Measurements from ENCODE around the gene TIAL1. TPM values are rescaled to one million over a fixed set of nuclear protein-coding genes. Genes with fewer than 3 reads are reported as not detected.

TIAL1 gene
- total and polyA plus RNA-seq, 2 of the 13 experiments (the other 11 are each of a cell fraction or from before 2014, with no cell fraction given) = 31.5 to 148 TPM

DNA sequence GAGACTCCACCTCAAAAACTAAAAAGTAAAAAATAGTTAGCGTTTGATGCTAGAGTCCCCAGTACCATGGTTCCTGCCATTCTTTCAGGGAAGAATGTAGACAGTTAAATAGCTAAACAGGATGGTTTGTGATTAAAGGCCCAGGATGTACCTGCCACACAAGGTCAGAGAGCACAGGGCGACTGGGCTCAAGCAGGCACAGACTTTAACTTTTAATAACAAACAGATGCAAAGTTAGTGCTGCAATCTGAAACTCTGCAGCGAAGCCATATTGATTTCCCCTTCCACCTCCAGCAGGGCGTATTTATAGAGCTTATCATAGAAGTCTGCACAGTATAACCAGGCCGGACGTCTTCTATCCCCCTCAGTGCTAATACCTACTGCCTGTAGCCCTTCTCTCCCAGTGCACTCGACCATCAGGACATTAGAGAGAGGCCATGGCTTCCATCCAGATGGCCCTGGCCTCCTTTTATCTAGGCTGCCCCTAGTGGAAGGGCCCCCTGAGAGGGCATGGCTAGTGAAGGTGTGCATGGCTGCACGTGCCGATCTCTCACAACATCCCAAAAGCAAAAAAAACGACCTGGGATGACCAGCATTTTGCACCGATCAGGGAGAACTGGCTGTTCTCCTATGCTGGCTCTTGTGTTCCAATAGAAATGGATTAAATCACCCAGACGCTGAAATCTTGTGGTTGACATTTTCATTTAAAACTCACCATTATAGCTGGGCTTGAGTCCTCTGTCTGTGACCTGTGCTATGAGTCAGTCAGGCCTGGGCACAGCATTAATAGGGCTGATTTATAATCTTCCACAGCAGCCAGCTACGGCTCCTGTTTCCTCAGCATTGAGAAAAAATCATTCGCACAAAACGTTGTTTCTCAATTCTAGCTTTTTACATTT is 46.8 kb upstream of the TIAL1 start (continued):
- TF ChIP-seq SUZ12 (IDR thresholded peaks at IDR 0.05; ENCODE audit: low read depth, low read length) (no peak), SALL2 (CRISPR knock-in tag; IDR thresholded peaks at IDR 0.05) (no peak), REL (CRISPR knock-in tag; conservative IDR thresholded peaks at IDR 0.05) (no peak), KDM2A (CRISPR knock-in tag; IDR thresholded peaks at IDR 0.05; ENCODE audit: borderline replicate concordance, low read depth) (no peak), ZNF326 (CRISPR knock-in tag; IDR thresholded peaks at IDR 0.05; ENCODE audit: borderline replicate concordance) (no peak), ZNF547 (CRISPR knock-in tag; IDR thresholded peaks at IDR 0.05) (no peak), HNF4A (CRISPR knock-in tag; IDR thresholded peaks at IDR 0.05) (no peak), SKI (IDR thresholded peaks at IDR 0.05; ENCODE audit: partially characterized antibody) (no peak), GATAD2A (CRISPR knock-in tag; IDR thresholded peaks at IDR 0.05) (peak; percentile 11; the same call in 1 of the 2 replicates), SIX1 (CRISPR knock-in tag; IDR thresholded peaks at IDR 0.05; ENCODE audit: borderline replicate concordance) (no peak), ARHGAP35 (CRISPR knock-in tag; IDR thresholded peaks at IDR 0.05; ENCODE audit: borderline replicate concordance) (no peak), NFATC3 (CRISPR knock-in tag; IDR thresholded peaks at IDR 0.05) (no peak), SOX13 (IDR thresholded peaks at IDR 0.05) (no peak), SOX13 (CRISPR knock-in tag; conservative IDR thresholded peaks at IDR 0.05 in 1 of 2, IDR thresholded peaks at IDR 0.05 in 1 of 2) (peak in 1 of 2 experiments; percentile 24; a peak in 1 of 4 replicates), MXD4 (CRISPR knock-in tag; IDR thresholded peaks at IDR 0.05) (peak; percentile 41; the same call in 1 of the 2 replicates), SP2 (CRISPR knock-in tag; IDR thresholded peaks at IDR 0.05) (no peak), BORCS8-MEF2B (CRISPR knock-in tag; IDR thresholded peaks at IDR 0.05) (0 out of 2 replicates have a peak, but pooled peaks have one; percentile 39)
- TF ChIP-seq, protein P1, sequence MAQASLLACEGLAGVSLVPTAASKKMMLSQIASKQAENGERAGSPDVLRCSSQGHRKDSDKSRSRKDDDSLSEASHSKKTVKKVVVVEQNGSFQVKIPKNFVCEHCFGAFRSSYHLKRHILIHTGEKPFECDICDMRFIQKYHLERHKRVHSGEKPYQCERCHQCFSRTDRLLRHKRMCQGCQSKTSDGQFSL (CRISPR knock-in tag; IDR thresholded peaks at IDR 0.05) = no peak
- TF ChIP-seq, protein P2, sequence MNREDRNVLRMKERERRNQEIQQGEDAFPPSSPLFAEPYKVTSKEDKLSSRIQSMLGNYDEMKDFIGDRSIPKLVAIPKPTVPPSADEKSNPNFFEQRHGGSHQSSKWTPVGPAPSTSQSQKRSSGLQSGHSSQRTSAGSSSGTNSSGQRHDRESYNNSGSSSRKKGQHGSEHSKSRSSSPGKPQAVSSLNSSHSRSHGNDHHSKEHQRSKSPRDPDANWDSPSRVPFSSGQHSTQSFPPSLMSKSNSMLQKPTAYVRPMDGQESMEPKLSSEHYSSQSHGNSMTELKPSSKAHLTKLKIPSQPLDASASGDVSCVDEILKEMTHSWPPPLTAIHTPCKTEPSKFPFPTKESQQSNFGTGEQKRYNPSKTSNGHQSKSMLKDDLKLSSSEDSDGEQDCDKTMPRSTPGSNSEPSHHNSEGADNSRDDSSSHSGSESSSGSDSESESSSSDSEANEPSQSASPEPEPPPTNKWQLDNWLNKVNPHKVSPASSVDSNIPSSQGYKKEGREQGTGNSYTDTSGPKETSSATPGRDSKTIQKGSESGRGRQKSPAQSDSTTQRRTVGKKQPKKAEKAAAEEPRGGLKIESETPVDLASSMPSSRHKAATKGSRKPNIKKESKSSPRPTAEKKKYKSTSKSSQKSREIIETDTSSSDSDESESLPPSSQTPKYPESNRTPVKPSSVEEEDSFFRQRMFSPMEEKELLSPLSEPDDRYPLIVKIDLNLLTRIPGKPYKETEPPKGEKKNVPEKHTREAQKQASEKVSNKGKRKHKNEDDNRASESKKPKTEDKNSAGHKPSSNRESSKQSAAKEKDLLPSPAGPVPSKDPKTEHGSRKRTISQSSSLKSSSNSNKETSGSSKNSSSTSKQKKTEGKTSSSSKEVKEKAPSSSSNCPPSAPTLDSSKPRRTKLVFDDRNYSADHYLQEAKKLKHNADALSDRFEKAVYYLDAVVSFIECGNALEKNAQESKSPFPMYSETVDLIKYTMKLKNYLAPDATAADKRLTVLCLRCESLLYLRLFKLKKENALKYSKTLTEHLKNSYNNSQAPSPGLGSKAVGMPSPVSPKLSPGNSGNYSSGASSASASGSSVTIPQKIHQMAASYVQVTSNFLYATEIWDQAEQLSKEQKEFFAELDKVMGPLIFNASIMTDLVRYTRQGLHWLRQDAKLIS (CRISPR knock-in tag; IDR thresholded peaks at IDR 0.05) = no peak
- TF ChIP-seq, protein P3, sequence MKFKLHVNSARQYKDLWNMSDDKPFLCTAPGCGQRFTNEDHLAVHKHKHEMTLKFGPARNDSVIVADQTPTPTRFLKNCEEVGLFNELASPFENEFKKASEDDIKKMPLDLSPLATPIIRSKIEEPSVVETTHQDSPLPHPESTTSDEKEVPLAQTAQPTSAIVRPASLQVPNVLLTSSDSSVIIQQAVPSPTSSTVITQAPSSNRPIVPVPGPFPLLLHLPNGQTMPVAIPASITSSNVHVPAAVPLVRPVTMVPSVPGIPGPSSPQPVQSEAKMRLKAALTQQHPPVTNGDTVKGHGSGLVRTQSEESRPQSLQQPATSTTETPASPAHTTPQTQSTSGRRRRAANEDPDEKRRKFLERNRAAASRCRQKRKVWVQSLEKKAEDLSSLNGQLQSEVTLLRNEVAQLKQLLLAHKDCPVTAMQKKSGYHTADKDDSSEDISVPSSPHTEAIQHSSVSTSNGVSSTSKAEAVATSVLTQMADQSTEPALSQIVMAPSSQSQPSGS (CRISPR knock-in tag; IDR thresholded peaks at IDR 0.05) = no peak
- TF ChIP-seq, protein P4, sequence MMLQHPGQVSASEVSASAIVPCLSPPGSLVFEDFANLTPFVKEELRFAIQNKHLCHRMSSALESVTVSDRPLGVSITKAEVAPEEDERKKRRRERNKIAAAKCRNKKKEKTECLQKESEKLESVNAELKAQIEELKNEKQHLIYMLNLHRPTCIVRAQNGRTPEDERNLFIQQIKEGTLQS (CRISPR knock-in tag; IDR thresholded peaks at IDR 0.05) = no peak
- TF ChIP-seq, protein P5, sequence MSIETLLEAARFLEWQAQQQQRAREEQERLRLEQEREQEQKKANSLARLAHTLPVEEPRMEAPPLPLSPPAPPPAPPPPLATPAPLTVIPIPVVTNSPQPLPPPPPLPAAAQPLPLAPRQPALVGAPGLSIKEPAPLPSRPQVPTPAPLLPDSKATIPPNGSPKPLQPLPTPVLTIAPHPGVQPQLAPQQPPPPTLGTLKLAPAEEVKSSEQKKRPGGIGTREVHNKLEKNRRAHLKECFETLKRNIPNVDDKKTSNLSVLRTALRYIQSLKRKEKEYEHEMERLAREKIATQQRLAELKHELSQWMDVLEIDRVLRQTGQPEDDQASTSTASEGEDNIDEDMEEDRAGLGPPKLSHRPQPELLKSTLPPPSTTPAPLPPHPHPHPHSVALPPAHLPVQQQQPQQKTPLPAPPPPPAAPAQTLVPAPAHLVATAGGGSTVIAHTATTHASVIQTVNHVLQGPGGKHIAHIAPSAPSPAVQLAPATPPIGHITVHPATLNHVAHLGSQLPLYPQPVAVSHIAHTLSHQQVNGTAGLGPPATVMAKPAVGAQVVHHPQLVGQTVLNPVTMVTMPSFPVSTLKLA (IDR thresholded peaks at IDR 0.05) = no peak

Measured in HepG2 (cell line).